Measurements from ENCODE around the gene MYLK. TPM values are rescaled to one million over a fixed set of nuclear protein-coding genes. Genes with fewer than 3 reads are reported as not detected.

MYLK gene
- total and polyA plus RNA-seq, 2 experiments from 2014 or later, result 13.1 to 27.1 TPM

DNA sequence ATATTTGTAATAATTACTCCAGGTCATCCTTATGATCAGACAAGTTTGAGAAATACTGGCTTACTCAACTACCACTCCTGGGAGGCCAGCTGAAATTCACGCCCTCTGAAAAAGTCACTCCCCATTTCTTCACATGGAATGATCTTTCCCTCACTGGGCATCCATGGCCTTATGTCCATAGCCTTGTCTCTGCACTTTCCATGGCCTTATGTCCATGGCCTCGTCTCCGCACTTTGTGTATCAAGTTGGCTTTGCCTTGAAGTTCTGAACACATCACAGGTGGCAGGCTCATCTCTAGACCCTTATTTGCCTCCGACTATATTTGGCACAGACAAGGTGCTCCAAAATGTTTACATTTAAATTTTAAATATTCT is 241.2 kb downstream of the MYLK start:
- Histone ChIP-seq H4K20me1 (ENCODE audit: insufficient read depth, poor library complexity, severe bottlenecking) (no peaks in the 10 kb centered on the region), H3K4me1 (ENCODE audit: insufficient read depth) (no peaks in the 10 kb centered on the region), H3K9me3 (ENCODE audit: low read depth) (no peaks in the 10 kb centered on the region), H3K4me3 (no peak overlapping the region), H3K36me3 (replicated peaks; ENCODE audit: insufficient read depth, low read depth) (no peaks in the 10 kb centered on the region), H3K4me2 (no peak overlapping the region), H3K27ac (no peak overlapping the region), H2AFZ (no peak overlapping the region), H3K27me3 (no peaks in the 10 kb centered on the region), H3K79me2 (no peaks in the 10 kb centered on the region), H3K9me2 (replicated peaks; ENCODE audit: insufficient read depth) (no peaks in the 10 kb centered on the region)
- 98% methylated on average over 4 of the region's 4 CpGs for WGBS (ENCODE audit: low lambda C conversion rate, missing lambda C conversion rate)
- no peak for DNase-seq (ENCODE audit: low spot score)
- TF ChIP-seq, protein P1, sequence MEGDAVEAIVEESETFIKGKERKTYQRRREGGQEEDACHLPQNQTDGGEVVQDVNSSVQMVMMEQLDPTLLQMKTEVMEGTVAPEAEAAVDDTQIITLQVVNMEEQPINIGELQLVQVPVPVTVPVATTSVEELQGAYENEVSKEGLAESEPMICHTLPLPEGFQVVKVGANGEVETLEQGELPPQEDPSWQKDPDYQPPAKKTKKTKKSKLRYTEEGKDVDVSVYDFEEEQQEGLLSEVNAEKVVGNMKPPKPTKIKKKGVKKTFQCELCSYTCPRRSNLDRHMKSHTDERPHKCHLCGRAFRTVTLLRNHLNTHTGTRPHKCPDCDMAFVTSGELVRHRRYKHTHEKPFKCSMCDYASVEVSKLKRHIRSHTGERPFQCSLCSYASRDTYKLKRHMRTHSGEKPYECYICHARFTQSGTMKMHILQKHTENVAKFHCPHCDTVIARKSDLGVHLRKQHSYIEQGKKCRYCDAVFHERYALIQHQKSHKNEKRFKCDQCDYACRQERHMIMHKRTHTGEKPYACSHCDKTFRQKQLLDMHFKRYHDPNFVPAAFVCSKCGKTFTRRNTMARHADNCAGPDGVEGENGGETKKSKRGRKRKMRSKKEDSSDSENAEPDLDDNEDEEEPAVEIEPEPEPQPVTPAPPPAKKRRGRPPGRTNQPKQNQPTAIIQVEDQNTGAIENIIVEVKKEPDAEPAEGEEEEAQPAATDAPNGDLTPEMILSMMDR (IDR thresholded peaks at IDR 0.05; ENCODE audit: poor library complexity), result no peak
- no peak for TF ChIP-seq EZH2 (IDR thresholded peaks at IDR 0.05; ENCODE audit: borderline replicate concordance)
- TF ChIP-seq EZH2phosphoT487 (IDR thresholded peaks at IDR 0.05; ENCODE audit: low read depth, severe bottlenecking, unreplicated experiment), result no peak

DNA sequence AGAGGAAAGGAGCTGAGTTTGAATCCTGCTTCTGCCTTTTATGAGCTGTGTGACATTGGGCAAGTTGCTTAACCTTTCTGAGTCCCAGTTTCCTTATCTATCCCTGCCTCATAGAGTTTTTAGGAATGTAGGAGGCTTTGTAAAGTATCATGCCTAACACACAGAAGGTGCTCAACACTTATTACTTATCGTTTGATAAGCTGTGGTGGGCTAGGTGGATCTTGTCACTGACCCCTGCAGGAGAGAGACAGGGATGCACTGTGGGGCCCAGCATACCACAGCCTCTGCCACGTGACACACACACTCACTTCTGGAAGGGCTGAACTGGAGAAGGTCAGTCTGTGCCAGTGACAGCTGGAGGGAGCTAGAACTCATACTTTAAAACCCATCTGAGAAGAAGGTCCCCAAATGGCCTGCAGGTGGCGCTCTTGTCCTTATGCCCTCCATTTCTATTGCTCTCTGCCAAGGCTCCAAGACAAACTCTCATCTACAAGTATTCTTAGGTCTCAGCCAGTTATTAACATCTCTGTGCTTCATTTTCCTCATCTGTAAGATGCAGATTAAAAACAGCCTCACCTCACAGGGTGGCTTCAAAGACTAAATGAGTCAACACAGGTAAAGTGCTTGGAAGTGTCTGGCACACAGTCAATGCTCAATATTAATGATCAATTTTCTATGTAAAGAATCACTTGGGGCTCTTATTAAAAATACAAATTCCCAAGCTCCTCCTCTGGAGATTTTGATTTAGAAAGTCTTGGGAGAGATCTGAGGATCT is 241.8 kb downstream of the MYLK start:
- H3K79me2 ChIP-seq, result no peaks in the 10 kb centered on the region
- no peak overlapping the region for H3K27ac ChIP-seq
- no peak overlapping the region for H2AFZ ChIP-seq
- no peak overlapping the region for H3K4me2 ChIP-seq
- no peaks in the 10 kb centered on the region for H3K9me3 ChIP-seq (ENCODE audit: low read depth)
- no peaks in the 10 kb centered on the region for H4K20me1 ChIP-seq (ENCODE audit: insufficient read depth, poor library complexity, severe bottlenecking)
- peak; percentile 87 for DNase-seq (ENCODE audit: low spot score)
- no peaks in the 10 kb centered on the region for H3K27me3 ChIP-seq
- no peaks in the 10 kb centered on the region for H3K4me1 ChIP-seq (ENCODE audit: insufficient read depth)
- WGBS (ENCODE audit: low lambda C conversion rate, missing lambda C conversion rate), result 45% methylated on average over 3 of the region's 3 CpGs
- TF ChIP-seq, protein P1 (IDR thresholded peaks at IDR 0.05; ENCODE audit: poor library complexity), result peak; percentile 75
- no peak for TF ChIP-seq EZH2phosphoT487 (IDR thresholded peaks at IDR 0.05; ENCODE audit: low read depth, severe bottlenecking, unreplicated experiment)
- no peaks in the 10 kb centered on the region for H3K9me2 ChIP-seq (replicated peaks; ENCODE audit: insufficient read depth)
- H3K36me3 ChIP-seq (replicated peaks; ENCODE audit: insufficient read depth, low read depth), result no peaks in the 10 kb centered on the region
- no peak overlapping the region for H3K4me3 ChIP-seq

DNA sequence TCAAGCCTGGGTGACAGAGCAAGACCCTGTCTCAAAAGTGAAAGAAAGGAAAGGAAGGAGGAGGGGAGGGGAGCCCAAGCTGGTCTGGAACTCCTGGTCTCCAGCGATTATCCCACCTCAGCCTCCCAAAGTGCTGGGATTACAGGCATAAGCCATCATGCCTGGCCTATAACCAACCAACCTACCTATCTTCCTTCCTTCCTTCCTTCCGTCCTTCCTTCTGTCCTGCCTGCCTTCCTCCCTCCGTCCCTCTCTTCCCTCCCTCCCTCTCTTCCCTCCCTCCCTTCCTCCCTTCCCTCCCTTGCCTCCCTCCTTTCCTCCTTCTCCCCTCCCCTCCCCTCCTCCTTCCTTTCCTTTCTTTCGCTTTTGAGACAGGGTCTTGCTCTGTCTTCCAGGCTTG is 242.6 kb downstream of the MYLK start:
- Histone ChIP-seq H2AFZ (no peak overlapping the region), H3K27me3 (no peaks in the 10 kb centered on the region), H3K9me2 (replicated peaks; ENCODE audit: insufficient read depth) (no peaks in the 10 kb centered on the region), H3K4me2 (no peak overlapping the region), H4K20me1 (ENCODE audit: insufficient read depth, poor library complexity, severe bottlenecking) (no peaks in the 10 kb centered on the region), H3K9me3 (ENCODE audit: low read depth) (no peaks in the 10 kb centered on the region), H3K4me3 (no peak overlapping the region), H3K36me3 (replicated peaks; ENCODE audit: insufficient read depth, low read depth) (no peaks in the 10 kb centered on the region), H3K79me2 (no peaks in the 10 kb centered on the region), H3K4me1 (ENCODE audit: insufficient read depth) (peaks cover 4% of the 10 kb centered on the region), H3K27ac (no peak overlapping the region)
- WGBS (ENCODE audit: low lambda C conversion rate, missing lambda C conversion rate), result 76% methylated on average over 2 of the region's 4 CpGs
- DNase-seq (ENCODE audit: low spot score), result no peak
- TF ChIP-seq EZH2 (IDR thresholded peaks at IDR 0.05; ENCODE audit: borderline replicate concordance), result no peak
- TF ChIP-seq, protein P1 (IDR thresholded peaks at IDR 0.05; ENCODE audit: poor library complexity), result no peak
- no peak for TF ChIP-seq EZH2phosphoT487 (IDR thresholded peaks at IDR 0.05; ENCODE audit: low read depth, severe bottlenecking, unreplicated experiment)
